ENCODE data around the gene CYP24A1.
"Not testable (repeated sequence)": the region's sequence is repeated elsewhere in the genome, so short reads cannot be mapped to it uniquely, and the experiment has no call there.

CYP24A1 gene

DNA sequence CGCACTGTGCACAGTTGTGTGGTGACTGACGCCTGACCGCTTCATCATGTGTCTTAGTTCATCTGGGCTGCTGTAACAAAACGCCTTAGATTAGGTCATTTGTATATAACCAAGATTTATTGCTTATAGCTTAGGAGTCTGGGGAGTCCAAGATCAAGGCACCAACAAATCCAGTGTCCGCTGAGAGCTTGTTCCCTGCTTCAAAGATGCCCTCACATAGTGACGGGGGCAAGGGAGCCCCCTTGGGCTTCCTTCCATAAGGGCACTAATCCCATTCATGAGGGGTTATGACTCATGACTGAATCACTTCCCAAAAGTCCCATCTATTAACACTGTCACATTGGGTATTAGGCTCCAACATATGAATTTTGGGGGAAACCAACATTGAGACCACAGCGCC, 34.6 kb downstream of the CYP24A1 start:
- DNase-seq (ENCODE audit: insufficient read length) = no peak
- no peak for FAIRE-seq
- no peak for TF ChIP-seq POLR2AphosphoS5 (IDR thresholded peaks at IDR 0.05; ENCODE audit: low read depth, low read length)
- no peak for TF ChIP-seq POLR2A (IDR thresholded peaks at IDR 0.05; ENCODE audit: low read depth, low read length)

DNA sequence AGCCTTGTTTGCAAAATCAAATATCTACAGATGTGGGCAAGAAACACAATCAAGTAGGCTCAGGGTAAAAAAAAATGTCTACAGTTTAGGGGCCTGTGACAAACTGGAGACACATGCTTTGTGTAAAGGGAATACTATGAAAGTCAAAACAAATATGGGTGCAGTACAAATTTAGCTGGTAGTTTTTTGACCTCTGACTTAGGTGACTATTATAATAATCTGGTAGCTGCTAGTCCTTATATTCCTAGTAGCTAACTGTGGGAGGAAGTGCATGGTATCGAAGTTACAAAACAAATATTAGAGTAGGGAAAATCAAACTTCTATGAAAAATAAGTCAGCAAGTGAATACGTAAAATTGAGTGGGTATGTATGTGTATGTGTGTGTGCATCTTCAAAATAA, 35.4 kb downstream of the CYP24A1 start:
- DNase-seq (ENCODE audit: insufficient read length) = no peak
- FAIRE-seq = no peak
- TF ChIP-seq POLR2AphosphoS5 (IDR thresholded peaks at IDR 0.05; ENCODE audit: low read depth, low read length) = no peak
- no peak for TF ChIP-seq TAF1 (IDR thresholded peaks at IDR 0.05; ENCODE audit: borderline replicate concordance, low read depth, low read length)
- TF ChIP-seq POLR2A (IDR thresholded peaks at IDR 0.05; ENCODE audit: low read depth, low read length) = no peak

DNA sequence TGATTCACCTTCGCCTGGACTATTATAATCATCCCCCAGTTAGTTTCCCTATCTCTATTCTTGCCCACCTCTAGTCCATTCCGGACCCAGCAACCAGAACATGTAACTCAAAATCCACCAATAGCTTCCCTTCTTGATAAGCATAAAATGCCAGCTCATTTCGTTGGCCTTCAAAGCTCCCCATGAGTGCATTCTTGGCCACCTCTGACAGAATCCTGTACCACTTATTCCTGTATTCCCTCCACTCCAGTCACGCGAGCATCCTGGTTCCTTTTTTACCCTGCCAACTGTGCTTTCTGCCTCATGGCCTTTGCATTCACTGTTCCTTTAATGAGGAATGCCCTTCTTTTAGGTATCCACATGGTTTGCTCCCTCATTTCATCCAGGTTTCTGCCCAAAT, 36.7 kb downstream of the CYP24A1 start:
- DNase-seq (ENCODE audit: insufficient read length) (no peak), FAIRE-seq (no peak)
- TF ChIP-seq TAF1 (IDR thresholded peaks at IDR 0.05; ENCODE audit: borderline replicate concordance, low read depth, low read length) (no peak), POLR2A (IDR thresholded peaks at IDR 0.05; ENCODE audit: low read depth, low read length) (no peak), POLR2AphosphoS5 (IDR thresholded peaks at IDR 0.05; ENCODE audit: low read depth, low read length) (no peak)

DNA sequence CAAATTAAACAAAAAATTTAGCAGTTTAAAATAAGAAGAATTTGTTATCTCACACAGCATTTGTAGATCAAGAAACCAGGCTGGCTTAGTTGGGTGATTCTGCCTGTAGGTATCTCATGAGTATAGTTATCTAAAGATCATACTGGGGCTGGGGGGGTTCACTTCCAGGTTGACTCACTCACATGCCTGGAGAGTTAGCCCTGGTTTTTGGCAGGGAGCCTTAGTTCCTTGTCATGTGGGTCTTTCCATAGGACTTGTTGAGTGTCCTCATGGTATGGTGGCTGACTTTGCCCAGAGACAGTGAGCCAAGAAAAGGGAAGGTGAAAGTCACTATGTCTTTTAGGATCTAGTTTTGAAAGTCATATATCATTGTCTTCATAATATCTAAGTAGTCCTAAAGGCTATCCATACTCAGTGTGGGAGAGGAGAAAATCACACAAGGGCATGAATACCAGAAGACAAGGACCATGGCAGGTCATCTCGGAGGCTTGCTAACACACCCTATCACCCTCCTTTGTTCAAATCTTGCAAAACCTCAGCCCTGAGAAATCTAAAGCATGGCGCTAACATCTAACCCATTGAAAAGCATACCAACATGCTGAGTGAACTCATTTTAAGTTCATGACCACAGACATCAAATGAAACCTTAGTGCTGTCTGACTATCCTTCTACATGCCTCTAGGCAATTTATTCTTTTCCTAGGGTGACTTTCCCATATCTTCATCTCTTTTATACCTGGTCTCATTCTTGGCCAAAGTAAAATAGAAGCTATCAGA, 39.2 kb downstream of the CYP24A1 start:
- DNase-seq (ENCODE audit: insufficient read length) = no peak
- TF ChIP-seq POLR2A (IDR thresholded peaks at IDR 0.05; ENCODE audit: low read depth, low read length) (no peak), POLR2AphosphoS5 (IDR thresholded peaks at IDR 0.05; ENCODE audit: low read depth, low read length) (no peak), TAF1 (IDR thresholded peaks at IDR 0.05; ENCODE audit: borderline replicate concordance, low read depth, low read length) (no peak)
- no peak for FAIRE-seq

DNA sequence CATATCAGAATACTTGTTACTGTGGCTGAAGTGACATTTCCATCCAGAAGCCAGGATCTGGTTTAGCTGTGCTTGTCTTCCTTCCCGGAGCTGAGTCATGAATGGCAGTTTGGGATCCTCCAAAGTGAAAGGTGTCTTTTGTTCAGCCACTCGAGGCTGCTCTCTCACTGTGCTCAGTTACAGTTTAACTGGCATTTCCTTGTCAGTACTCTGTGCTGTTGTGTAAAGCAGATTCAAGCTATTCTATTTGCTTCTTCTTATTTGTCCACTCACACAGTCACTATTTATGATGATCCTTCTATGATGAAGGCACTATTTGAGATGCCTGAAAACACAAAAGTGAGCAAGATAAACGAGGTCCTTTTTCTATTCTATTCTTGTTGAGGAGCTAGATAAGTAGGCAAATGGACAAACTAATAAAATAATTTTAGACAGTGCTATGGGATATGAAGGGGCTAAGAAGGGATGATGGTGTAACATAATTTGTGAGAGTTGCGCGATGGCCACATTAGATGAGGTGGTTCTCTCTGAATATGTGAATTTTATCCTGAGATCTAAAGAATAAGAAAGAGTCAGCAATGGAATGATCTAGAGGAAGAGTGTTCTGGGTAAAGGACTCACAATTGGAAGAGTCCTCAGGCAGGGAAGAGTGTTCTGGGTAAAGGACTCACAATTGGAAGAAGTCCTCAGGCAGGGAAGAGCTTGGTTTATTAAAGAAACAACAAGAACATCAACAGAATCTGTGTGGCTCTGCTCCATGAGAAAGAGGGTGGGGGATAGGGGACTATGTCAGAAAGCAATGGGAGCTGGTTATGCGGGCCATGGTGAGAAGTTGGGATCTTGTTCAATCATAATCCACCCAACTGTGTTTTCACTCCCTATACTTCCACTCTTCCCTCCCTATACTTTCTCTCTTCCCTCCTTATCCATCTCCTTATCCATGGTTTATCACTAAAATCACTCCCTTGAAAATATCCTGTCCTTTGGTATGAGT, 40.1 kb downstream of the CYP24A1 start:
- FAIRE-seq = no peak
- TF ChIP-seq POLR2A (IDR thresholded peaks at IDR 0.05; ENCODE audit: low read depth, low read length) (no peak), POLR2AphosphoS5 (IDR thresholded peaks at IDR 0.05; ENCODE audit: low read depth, low read length) (no peak), TAF1 (IDR thresholded peaks at IDR 0.05; ENCODE audit: borderline replicate concordance, low read depth, low read length) (no peak)

DNA sequence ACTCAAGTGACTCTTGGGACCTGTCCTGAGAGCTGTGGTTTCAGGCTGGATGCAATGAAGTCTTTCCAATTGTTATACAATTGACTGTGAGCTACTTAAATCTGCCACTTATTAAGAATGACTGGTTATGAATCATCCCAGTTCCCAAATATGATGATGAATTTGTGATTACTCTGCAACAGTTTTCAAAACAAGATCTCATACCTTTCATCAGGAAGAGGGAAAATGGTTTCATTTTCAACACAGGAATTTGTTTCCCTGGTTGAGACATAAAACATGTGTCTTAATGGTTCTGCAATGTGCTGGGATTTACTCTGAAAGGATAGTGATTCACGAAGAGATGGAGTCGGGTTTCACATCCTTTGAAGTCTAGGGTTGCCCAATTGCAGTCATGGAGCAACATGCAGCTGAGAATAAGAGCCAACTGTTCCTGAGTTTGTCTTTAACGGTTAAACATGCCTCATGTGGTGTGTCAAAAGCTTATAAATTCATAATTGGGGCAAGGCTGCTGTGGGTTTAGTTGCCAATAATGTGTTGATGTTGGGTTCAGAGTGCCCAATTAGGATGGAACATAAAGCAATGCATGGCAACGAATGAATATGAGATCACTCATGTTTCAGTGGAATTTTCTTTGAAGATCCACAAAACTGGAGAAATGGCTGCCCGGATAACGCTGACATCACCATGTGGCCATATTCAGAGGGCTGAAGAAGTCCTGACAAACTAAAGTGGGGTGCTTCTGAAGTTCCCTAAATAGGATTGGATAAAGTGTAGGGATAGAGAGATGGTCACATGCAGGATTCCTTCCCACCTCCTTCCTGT, 41.0 kb downstream of the CYP24A1 start:
- DNase-seq (ENCODE audit: insufficient read length) (no peak), FAIRE-seq (no peak)
- TF ChIP-seq POLR2AphosphoS5 (IDR thresholded peaks at IDR 0.05; ENCODE audit: low read depth, low read length) (no peak), TAF1 (IDR thresholded peaks at IDR 0.05; ENCODE audit: borderline replicate concordance, low read depth, low read length) (no peak), POLR2A (IDR thresholded peaks at IDR 0.05; ENCODE audit: low read depth, low read length) (no peak)

More for the DNA sequence above, 40.1 kb downstream of the CYP24A1 start:
- no peak for DNase-seq (ENCODE audit: insufficient read length)

DNA sequence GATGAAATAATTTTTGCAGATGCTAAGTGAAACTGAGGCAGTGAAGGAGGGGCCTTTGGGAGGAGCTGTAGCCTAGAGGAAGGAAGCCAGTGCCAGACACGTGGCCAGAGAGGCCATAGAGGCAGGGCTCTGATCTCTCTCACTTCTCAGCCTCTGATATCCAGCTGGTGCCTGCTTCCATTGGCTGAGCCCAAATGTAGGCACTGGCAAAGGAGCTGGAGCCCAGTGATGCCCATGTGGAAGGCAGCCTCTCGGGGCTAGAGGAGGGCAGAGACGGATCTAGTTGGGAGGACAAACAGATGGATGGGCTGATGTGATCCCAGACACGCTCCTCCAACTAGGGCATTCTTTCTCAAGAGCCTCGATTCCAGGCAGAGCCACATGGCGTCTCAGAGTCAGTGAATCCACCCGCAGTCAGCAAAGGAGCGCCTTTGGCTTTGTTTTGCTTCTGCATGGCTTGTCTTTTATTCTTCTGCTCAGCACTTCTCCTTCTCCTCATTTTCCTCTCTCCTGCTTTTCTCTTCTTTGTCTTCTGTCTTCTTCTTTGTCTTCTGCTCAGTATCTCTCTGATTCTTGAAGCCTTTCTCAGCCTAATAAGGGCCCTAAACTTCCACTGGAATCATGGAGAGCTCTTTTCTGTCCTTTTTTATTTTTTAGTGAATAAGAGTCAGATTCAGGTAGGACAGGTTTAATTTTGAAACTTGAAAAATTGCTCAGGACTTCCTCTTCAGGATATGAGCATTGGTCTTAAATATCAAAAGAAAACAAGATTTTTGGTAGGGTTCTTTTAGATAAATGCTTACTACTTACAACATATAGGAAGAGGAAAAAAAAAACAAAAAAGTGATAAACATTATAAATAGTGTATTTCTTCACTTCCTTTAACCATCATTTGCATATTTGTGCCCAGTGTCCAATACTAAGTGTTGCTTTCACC, 41.8 kb downstream of the CYP24A1 start:
- TF ChIP-seq POLR2AphosphoS5 (IDR thresholded peaks at IDR 0.05; ENCODE audit: low read depth, low read length) = no peak
- no peak for TF ChIP-seq TAF1 (IDR thresholded peaks at IDR 0.05; ENCODE audit: borderline replicate concordance, low read depth, low read length)
- no peak for TF ChIP-seq POLR2A (IDR thresholded peaks at IDR 0.05; ENCODE audit: low read depth, low read length)
- FAIRE-seq (no peak), DNase-seq (ENCODE audit: insufficient read length) (no peak)

DNA sequence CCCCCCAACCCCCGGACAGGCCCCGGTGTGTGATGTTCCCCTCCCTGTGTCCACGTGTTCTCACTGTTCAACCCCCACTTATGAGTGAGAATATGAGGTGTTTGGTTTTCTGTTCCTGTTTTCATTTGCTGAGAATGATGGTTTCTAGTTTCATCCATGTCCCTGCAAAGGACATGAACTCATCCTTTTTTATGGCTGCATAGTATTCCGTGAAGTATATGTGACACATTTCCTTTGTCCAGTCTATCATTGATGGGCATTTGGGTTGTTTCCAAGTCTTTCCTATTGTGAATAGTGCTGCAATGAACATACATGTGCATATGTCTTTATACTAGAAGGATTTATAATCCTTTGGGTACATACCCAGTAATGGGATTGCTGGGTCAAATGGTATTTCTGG, 42.7 kb downstream of the CYP24A1 start:
- not testable (repeated sequence) for FAIRE-seq; DNase-seq (ENCODE audit: insufficient read length)

DNA sequence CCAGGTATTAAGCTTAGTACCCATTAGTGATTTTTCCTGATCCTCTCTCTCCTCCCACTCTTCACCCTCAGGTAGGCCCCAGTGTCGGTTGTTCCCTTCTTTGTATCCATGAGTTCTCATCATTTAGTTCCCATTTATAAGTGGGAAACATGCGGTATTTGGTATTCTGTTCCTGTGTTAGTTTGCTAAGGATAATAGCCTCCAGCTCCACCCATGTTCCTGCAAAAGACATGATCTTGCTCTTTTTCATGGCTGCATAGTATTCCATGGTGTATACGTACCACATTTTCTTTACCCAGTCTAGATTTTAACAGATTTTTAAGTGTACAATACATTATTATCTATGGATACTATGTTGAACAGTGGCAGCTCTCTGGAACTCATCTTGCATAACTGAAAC, 44.4 kb downstream of the CYP24A1 start:
- no peak for TF ChIP-seq POLR2AphosphoS5 (IDR thresholded peaks at IDR 0.05; ENCODE audit: low read depth, low read length)
- TF ChIP-seq POLR2A (IDR thresholded peaks at IDR 0.05; ENCODE audit: low read depth, low read length) = no peak
- no peak for TF ChIP-seq TAF1 (IDR thresholded peaks at IDR 0.05; ENCODE audit: borderline replicate concordance, low read depth, low read length)
- FAIRE-seq (no peak), DNase-seq (ENCODE audit: insufficient read length) (no peak)

DNA sequence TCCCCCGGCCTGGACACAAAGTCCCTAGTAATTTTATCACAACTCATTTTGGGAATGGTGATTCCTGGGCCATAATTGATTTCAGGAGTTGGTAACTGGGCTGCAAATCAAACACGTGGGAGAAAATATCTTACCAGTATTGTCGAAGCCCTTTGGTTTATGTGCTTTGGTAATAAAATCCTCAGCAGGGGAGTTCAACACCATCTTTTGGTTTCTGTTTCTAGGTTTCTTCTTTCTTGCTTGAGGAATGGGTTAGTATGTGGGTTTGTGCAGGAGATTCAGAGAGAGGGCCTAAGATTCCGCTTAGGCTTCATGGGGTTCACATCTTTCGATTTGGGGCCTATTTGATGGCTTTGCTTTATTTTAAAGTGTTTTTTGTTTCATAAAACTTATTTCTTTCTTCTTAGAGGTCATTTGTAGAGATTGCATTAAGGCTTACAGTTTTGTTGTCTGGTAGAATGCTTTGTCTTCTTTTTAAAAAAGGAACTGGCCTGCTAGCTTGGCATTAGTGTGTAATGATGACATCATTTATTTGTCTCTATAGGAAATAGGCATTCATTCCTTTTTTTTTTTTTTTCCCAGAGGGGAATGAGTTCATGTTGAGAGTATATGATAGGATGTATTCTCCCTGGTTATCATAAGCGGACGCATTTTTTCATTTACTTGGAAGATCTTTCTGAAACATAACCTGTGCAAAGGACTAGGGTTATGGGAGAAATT, 45.8 kb downstream of the CYP24A1 start:
- FAIRE-seq = no peak
- TF ChIP-seq TAF1 (IDR thresholded peaks at IDR 0.05; ENCODE audit: borderline replicate concordance, low read depth, low read length) (no peak), POLR2A (IDR thresholded peaks at IDR 0.05; ENCODE audit: low read depth, low read length) (no peak), POLR2AphosphoS5 (IDR thresholded peaks at IDR 0.05; ENCODE audit: low read depth, low read length) (no peak)
- no peak for DNase-seq (ENCODE audit: insufficient read length)

All from GM12892 (cell line).